COLO668 (cell line): Measurements from ENCODE around the gene SDK1.
"Not testable (repeated sequence)": the region's sequence is repeated elsewhere in the genome, so short reads cannot be mapped to it uniquely, and the experiment has no call there.

Source experiments
- DNase-seq: peaks from one replicate; lab custom pipeline; 2025; ENCODE audit not compliant: unreplicated experiment; lab: John Stamatoyannopoulos, UW

SDK1 gene

GRCh38 chr7:4245135-4245865 lies 944.2 kb downstream of the SDK1 start:
- no peak for DNase-seq

DNA sequence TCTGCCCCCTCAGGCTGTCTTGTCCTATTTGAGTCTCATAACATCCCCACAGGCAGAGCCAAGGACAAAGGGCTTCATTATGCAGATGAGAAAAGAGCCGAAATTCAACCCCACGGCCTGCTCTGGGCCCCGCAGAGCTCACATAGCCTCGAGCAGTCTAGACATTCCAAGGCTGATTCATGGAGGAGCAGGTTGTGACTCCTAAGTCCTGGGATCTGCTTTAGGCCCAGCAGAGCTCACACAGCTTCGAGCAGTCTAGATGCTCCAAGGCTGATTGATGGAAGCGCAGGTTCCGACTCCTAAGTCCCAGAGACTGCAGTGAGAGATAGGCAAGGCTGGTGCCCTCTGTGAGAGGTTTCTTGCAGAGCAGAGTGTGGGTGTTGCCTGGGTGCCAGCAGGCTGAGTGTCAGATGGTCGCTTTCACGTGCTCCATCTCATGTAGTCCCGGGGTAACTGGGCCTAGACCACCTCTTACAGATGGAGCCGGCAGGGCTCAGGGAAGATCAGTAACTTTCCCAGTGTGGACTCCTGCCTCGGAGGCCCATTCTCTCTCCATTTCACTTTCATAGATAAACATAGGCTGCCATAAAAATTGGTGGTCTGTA lies 944.9 kb downstream of the SDK1 start:
- DNase-seq: no peak

DNA sequence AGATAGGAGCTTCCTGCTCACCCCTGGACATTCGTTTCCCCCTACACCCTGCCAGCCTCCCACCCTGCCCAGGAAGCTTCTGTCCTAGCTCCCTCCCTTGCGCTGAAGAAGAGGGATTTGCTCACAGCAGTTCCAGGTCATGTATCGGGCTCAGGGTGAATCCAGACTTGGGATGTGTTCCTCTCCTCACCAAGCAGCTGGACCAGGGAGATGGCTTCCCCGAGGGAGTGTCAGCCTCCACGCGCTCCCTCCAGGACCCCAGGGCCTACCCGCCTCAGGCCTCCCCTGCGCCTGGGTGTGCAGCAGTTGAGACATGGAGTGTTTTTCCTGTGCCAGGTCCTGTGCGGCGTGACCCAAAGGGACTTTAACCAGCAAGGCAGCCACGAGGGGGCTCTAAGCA lies 945.5 kb downstream of the SDK1 start:
- no peak for DNase-seq

DNA sequence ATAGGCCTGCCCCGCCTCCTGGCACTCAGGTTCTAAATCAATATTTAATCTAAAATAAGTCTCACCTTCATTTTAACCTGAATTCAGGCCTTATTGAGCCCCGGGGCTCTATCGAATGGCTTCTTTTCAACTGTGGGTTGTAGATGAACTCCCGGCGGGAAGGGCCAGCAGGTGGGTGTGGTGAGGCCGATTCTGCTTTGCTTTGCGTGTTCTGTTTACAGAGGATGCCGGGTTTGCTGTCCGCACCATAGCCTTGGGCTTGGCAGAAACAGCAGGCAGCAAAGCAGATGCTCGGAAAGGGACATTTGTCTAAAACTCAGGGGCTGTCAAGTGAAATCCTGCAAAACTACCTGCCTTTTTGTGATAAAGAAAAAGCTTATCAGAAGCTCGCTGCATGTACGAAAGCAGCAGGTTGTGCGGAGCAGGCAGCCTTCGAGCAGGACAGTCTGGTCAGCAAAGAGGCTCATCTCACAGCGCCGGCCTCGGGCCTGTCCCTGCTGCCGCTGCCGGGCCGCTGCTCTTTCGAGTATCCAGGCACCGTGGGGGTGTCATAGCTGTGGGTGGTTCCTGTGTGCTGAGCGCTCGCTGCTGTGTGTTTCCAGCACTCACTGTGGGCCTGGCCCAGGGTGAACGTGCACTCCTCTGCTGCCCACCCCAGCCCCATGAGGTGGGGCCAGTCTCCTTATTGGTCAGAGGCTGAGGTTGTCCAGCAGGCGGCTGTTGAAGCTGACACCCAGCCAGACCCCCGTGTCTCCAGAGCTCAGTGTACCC lies 946.2 kb downstream of the SDK1 start:
- no peak for DNase-seq

DNA sequence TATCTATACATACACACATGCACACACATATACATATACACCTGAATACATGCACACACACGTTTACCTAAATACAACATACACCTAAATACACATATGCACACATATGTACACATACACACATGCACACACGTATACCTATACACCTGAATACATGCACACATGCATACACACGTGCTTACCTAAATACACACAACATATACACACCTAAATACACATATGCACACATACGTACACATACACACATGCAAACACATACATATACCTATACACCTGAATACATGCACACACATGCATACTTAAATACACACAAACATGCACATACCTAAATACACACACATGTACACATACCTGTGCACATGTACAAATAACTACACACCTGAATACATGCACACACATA lies 947.2 kb downstream of the SDK1 start:
- no peak for DNase-seq

DNA sequence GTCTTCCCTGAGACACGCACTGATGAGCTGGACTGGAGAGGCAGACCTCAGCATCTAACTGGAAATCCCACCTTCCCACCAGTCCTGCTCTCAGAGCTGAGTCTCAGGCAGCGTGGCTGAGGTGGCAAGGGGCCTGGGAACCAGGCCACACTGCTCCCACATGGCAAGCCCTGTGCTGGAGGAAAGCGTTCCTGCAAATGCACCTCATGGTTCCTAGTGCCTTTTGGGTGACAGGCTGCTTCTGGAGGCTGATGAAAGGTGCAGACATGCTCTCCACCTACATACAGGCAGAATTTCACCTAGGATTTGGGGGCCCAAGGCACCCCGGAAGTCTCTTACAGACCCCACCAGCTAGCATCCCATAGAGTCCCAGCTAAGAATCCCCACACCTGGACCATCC lies 948.2 kb downstream of the SDK1 start:
- DNase-seq: no peak

DNA sequence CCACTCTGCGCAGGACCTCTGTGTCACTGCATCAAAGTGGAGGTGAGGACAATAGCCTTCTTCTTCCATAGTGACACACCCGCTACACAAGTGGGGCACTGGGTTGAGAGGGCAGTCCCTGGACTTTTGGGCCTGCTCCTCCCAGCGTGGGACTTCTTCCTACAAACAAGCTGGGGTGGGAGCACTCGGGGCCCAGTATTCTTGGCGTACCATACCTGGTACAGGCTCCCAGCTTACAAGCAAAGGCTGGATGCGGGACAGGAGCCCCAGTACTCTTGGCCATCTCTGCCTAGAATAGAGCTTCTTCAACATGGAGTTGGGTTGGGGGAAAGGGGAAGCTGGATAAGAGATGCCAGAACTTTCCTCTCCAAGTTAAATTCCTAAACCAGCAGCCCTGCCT lies 954.3 kb downstream of the SDK1 start:
- DNase-seq: no peak

DNA sequence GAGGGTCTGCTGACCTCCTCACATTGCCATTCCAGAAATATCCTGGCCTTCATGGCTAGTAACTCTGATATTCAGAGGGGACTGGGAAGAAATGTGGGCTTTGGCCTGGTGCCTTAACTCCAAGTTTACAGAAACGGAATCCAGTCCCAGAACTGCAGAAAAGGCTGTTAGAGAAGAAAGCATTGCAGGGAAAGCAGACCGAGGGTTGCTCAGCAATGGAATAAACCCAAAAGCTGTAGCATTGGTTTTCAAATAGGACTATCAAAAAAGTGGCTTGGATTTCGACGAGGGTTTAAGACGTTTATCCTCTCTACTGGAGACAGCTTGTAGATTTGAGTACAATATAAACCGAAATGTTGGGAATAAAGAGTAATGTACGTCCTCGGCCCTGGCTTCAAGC lies 955.2 kb downstream of the SDK1 start:
- DNase-seq: no peak

DNA sequence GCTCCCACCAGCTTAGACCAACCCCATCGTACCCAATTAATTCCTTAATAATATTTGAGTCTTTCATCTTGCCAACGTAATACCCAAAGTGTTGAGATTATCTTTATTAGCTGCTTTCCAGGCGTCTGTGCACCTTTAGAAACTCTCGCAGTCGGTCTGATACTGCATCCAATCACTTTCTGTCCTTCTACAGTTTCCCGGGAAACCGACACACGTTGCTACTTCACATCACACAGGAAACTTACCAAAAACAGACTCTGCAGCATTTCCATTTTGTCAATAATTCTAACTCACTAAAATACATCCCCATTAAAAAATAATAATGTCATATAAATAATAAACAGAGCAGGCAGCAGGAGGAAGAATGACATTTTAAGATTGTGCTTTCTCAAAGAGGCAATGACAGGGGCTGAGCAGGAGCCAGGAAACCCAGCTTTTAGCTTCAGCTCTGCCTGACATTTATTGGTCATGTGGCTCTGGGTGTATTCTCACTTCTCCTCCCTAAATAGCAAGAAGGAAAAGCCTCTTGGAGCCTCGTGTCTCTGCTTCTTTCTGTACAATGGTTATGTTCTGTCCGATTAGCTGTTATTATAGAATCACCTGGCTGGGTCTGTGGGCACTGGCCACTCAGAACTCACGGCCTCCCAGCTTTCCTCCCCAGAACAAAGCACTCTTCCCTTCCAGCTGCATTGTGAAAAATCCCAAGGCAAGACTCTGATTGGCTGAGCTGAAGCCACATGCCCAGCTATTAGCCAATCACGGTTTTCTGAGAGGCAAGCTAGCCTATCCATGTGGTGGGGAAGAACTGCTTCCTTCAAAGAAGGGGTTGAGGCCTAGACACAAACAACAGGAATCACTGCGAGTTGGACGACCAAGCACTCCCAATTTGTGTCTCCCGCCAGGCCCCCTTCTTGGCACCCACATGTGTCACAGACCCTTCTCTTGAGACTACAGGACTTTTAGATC lies 956.4 kb downstream of the SDK1 start:
- no peak for DNase-seq

- not testable (repeated sequence) for DNase-seq
These were observed 959.1 kb downstream of the SDK1 start for GRCh38 chr7:4260116-4260515.

DNA sequence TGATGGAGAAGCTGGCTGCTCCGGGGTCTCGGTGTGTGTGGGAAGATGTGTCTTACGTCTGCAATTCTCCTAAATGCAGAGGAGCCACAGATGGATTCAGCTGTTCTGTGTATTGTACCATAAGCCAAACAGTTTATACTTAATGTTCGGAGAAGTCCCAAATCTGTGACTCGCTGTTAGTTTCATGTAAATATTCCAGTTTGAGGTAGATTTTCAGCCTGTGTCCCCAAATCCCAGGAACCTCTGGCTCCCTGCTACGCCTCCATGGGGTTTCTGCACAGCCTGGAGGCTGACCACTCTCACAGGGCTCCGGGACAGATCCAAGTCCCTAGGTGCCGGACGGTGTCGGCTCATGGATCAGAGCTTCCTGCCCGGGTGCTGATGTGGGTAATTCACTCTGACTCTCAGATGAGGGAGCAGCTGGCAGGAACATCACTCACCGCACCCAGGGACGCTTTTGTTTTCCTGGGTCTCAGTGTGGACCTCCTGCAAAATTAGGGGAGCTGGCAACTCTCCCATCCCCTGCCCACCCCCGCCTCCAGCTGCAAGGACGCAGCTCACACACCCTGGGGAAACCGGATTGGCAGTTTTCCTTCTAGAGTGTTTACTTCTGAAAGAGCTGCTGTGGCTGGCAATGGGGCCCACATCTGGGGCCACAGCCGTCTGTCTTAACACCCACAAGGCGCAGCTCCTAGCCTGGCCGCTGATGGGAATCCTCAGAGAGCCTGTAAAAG lies 960.0 kb downstream of the SDK1 start:
- no peak for DNase-seq

- no peak for DNase-seq
These were observed 960.5 kb downstream of the SDK1 start for GRCh38 chr7:4261601-4261960.

GRCh38 chr7:4264206-4264605 lies 963.2 kb downstream of the SDK1 start:
- not testable (repeated sequence) for DNase-seq

DNA sequence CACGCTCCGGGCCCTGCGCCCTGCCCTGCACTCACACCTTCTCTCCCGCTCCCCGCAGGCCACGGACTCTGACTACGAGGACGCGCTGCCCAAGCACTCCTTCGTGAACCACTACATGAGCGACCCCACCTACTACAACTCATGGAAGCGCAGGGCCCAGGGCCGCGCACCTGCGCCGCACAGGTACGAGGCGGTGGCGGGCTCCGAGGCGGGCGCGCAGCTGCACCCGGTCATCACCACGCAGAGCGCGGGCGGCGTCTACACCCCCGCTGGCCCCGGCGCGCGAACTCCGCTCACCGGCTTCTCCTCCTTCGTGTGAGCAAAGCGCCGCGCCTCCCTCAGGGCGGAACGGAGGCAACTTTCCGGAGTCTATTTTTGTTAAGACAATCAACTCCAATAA lies 964.0 kb downstream of the SDK1 start:
- no peak for DNase-seq

- no peak for DNase-seq
These were observed 964.6 kb downstream of the SDK1 start for GRCh38 chr7:4265676-4266075.

- no peak for DNase-seq
These were observed 965.4 kb downstream of the SDK1 start for GRCh38 chr7:4266270-4267040.

DNA sequence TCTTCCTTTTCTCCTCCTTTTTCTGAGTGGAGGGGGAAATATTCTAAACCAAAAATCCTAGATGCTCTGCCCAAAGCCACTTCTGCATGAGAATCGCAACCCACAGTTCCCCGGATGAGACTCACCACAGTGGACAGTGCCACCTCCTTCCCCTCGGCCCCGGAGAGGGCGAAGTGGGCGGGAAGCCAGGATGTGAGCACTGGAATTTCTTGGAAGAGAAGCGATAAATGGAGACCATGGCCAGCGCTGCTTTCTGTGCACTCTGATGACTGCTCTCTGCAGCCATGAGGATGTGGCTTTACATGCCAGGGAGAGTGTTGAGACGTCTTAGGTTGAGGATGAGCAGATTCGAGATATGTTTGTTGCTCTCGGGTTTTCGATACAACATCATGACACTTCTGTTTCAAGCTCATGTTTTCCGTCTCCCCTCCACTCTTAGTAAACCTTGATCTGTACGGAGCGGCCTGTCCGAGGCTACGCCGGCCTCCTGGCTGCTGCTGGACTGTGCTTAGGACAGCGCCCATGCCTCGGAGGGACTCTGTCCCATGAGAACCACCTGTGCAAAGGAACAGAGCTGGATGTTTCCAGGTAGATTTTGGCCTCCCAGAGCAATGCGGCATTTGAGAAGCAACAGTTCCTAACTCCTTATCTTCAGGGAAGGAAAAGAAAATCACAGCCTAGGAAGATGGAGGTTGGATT lies 966.4 kb downstream of the SDK1 start:
- no peak for DNase-seq

- DNase-seq: no peak
These were observed 967.3 kb downstream of the SDK1 start for GRCh38 chr7:4268040-4268965.
